SKM-1 treated with dmso at 0.1 percent for 144 hours (cell line): ENCODE results near the gene HGF.
"Not testable (repeated sequence)": the region's sequence is repeated elsewhere in the genome, so short reads cannot be mapped to it uniquely, and the experiment has no call there.

ENCODE experiments used
- DNase-seq: peaks from one replicate; lab custom pipeline; 2025; ENCODE audit not compliant: unreplicated experiment; lab: John Stamatoyannopoulos, UW

HGF gene

DNA sequence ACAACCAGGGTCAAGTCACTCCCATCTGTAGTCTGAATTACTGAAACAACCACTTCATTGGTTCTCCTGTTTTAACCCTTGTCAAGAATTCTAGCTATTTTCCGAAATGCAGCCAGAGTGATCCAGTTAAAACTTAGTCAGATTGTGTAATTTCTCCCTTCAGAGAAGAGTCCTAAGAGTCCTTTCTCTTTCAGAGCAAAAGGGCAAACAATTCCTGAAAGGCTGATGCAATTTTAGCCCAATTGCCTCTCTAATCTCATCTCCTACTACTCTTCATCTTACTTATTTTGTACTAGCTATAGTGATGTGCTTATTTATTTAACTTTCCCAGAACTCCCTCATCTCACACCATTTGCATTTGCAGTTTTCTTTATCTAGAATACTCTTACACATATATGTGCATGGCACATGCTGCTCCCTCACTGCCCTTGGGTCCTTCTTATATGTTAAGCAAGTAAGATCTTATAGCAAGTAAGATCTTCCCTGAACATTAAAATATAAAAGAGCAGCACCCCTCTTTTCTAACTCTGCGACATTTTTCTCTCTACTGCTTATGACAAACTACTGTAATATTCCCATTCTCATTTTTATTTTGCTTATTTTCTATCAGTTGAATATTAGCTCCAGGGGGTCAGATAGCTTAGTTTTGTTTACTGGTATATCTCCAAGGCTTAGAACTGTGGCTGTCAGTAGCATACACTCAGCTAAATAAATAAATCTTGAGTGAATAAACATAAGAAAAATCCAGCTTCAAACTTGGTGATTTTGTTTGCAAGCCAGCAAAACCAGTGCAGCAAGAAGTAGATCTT lies 44.6 kb downstream of the HGF start:
- DNase-seq, result no peak

- DNase-seq, result not testable (repeated sequence)
These were observed 47.6 kb downstream of the HGF start for GRCh38 chr7:81722250-81722649.

DNA sequence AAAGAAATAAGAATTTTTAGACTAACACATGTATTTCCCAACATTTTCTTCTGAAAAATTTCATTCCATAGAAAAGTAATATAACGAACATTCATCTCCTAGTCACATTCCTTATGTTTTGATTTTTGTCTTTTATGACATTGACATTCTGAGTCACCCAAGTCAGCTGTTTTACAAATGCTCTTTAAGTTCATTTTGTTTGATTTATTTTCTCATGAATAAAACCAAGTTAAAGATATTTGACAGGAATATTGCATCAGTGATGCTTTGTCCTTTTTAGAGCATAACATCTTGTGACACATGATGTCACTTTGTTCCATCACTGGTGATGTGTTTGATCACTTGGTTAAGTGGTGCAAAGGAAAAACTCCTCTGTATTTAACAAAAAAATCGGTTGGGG lies 48.4 kb downstream of the HGF start:
- DNase-seq, result no peak

DNA sequence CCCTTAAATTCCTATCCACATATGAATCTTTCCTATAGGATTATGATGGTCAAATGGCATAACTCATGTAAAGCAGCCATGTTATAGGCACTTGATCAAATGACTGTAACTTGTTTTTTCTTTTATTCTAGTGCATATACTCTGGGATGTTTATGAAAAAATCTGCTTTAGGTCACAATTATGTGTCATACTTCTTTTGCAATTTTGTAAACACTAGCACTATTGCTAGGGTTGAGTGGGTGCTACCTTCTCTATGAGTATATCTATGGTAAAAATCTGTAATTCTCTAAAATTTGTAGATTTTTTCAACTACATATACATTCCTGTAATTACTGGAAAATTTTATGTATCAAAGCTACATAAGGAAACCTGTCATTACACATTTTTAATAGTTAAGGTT lies 50.0 kb downstream of the HGF start:
- no peak for DNase-seq

DNA sequence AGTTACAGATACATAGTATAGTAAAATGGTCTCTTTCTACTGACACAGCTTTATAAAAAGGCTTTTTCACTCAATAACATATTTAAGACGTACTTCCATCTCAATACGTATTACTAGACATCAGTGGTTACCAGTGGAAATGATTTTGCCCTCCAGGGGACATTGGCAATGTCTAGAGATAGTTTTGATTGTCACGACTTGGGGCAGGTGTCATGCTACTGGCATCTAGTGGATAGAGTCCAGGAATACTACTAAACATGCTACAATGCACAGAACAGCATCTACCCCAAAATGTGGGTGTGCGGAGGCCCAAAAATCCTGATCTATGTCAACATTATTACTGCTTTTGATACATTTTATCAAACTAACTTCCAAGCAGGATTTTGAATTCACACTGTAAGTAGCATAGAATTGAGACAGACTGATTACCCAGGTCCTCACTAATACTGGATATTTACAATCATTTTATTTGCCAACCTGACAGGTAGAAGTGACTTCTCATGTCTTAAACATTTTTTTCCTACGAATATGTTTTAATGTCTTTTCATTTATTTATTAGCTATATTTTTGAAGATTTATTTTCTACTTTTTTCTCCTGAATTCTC lies 53.8 kb downstream of the HGF start:
- no peak for DNase-seq

DNA sequence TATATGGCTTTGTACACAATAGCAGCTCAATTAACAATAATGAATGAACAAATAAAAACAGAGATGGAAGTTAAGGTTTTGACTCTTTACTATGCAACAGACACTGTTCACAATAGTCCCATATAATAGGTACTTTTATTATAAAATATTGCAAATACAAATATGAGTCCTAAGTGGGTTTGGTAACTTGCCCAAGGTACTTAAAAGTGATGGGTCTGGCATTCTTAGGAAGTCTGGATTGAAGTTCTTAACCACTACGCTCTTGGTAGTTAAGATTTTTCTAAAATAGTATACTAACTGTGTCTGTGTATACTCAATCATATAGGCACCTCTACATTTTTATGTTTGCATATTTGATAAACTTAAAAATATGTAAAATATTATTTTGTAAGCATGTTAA lies 55.5 kb downstream of the HGF start:
- DNase-seq, result no peak

- no peak for DNase-seq
These were observed 59.1 kb downstream of the HGF start for GRCh38 chr7:81710751-81711150.

DNA sequence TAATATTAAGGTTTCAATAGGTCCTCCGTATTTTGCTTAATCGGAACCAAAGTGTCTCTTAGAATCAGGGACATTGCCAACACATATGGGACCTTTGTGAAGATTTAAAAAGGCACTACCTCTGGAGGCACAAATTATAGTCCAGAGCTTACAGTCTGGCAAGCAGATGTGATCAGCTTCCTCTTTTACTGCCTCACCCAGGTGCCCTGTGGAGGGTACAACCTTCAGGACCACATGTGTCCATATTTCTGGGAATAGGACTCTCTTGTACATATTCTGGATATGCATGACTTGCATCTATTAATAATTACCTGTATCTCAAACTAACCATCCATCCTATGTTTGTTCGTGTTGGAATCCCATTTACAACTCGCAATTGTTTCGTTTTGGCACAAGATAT lies 60.0 kb downstream of the HGF start:
- DNase-seq, result no peak

DNA sequence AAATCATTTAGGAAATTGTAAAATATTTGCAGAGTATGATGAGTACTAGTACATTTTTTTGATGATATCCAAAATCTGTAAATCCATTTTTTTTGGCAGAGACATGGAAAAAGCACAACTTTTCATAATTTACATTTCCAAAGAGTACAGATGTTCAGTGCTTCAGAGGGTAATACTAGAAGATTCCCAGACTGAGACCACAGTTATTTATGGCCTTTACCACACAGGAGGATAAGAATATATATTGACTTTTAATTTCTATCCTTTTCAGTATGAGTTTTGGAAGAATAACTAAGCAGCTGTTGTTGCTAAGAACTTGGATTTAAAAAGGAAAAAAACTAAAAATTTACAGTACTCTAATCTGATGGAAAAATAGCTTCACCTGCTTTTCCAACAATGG lies 61.9 kb downstream of the HGF start:
- no peak for DNase-seq

DNA sequence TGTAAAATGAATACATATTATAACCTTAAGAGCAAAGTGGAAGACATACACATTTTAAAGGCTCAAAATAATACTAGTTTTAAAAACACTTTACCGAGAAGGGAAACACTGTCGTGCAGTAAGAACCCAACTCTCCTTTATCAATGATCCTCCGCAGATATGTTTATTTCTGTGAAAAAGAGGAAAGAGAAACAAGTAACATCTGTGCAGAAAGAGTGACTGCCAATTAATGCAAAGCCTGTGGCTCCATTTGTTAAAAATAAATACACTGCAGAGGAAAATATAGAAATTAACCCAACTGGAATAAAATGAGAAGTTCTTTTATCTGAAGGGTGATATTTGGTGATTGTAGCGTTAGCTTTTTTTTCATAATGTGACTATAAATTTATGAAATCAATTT lies 62.7 kb downstream of the HGF start:
- no peak for DNase-seq

GRCh38 chr7:81705206-81705605 lies 64.6 kb downstream of the HGF start:
- no peak for DNase-seq

DNA sequence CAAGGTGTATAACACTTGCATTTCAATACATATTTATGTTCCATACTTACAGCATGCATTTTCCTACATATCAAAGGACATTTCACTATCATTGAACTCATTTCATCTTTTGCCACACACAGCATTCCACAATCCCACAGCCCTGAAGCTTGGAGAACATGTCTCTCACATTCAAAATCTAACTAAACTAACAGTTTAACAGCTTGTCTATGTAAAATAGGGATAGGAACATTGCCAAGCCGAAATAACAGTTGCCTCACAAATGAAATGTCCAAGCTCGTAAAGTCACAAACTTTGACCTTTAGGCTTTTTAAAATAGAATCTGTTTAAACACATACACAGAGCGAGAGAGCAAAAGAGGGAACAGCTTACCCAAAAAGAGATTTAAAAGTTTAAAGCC lies 65.3 kb downstream of the HGF start:
- DNase-seq, result no peak

- DNase-seq, result no peak
These were observed 70.9 kb downstream of the HGF start for GRCh38 chr7:81698965-81699364.

DNA sequence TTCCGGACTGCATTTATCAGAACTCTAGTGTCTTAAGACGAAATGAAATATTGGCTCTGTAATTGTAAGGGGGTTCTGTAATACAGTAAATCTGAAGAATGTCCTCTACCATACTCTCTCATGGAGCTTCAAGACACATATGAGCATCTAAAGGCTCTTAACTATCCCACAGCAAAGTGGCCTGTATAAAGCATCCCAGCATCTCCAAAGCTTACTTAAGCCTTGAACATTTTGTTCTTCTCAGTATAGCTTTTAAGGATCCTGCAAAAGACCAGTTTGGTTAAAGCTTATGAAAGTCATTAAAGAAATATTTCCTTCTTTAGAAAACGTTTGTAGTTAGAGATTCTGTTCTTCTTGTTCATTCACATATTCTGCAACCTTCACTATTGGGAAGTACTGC lies 75.1 kb downstream of the HGF start:
- no peak for DNase-seq

DNA sequence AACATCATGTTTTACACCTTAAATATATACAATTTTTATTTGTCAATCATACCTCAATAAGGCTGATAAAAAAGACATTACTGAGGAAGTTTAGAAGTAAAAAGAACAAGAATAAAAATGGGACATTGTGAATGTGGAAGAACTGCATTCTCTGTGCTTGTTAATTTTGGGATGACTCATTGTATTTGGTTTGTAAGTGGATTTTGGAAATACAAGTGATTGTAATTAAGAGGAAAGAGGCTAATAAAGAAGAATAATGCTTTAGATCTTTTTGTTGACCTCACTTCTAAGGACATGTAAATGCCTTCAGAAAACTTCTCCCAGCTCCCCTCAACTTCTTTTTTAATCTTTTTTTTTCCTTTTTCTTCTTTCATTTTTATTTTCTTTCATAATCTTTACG lies 76.0 kb downstream of the HGF start:
- DNase-seq, result no peak

DNA sequence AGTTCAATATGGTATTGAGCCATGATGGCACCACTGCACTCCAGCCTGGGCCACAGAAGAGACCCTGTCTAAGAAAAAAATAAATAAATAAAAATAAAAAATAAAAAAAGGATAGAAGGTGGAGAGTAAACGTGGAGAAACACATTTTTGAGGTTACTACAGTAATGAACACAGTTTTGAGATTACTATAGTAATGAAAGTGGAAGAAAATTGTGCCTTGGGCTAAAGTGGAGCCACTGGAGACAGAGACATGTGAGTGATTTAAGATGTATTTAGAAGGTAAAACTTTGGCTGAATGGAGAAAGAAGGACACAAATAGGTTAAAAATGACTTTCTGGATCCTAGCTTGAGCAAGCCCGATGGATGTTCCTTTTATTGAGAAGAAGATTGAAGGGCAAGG lies 76.8 kb downstream of the HGF start:
- no peak for DNase-seq

DNA sequence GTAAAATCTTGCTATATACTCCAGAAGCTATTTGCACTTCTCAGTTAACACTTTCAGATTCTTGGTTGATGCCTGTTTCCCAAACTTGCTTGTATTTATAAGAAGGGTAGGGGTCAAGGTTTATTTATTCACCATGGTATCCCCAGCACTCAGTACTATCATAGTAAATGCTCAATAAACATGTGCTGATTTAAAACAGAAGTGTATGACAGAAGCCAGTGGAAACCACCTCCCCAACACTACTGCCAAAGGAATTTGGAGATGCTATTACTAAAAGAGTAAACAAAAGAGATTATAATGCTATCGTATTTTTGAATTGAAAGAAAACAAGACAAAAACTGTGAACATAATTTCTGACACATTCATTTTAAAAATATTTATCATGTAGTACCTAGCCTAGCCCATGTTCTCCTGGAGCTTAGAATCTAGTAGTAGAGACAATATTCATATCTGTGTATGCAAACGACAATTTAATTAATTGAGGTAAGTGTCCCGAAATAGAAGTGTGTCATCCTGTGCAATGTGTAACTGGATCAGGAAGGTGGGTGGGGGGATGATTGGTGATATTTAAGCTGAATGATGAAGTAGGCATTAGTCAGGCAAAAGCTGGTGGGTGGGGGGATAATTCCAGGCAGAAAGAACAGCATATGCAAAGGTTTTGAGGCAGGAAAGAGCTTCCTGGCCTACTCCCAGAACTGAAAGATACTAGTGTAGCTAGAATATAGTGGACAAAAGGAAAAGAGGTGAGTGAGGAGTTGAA lies 77.5 kb downstream of the HGF start:
- DNase-seq, result no peak

GRCh38 chr7:81691199-81691821 lies 78.5 kb downstream of the HGF start:
- no peak for DNase-seq

GRCh38 chr7:81690688-81691087 lies 79.2 kb downstream of the HGF start:
- DNase-seq, result no peak

- no peak for DNase-seq
These were observed 79.6 kb downstream of the HGF start for GRCh38 chr7:81690251-81690650.

GRCh38 chr7:81688622-81689411 lies 81.0 kb downstream of the HGF start:
- peak; percentile 57 for DNase-seq
